Measurements from ENCODE around the gene ZNRF4. TPM values are rescaled to one million over a fixed set of nuclear protein-coding genes. Genes with fewer than 3 reads are reported as not detected.

The ZNRF4 gene
- not detected in 5 replicates for total RNA-seq (2022; extraction: Qiagen RNA extraction; ENCODE audit: low read depth)

GRCh38 chr19:5455367-5456129, at the start of gene ZNRF4:
ZNRF4 (plus strand) TSS chr19:5455417; CDS start chr19:5455492, 75 bp downstream.

Other genes with a start within 250 kb of the ZNRF4 start
- gene PTPRS, start 114.6 kb upstream of the ZNRF4 start, total RNA-seq (2022; extraction: Qiagen RNA extraction; ENCODE audit: low read depth) = 17.8 to 30.0 TPM (median 24.6 TPM) in 5 replicates
- 2.1 to 3.5 TPM (median 2.7 TPM) in 5 replicates for gene TINCR, start 112.5 kb downstream of the ZNRF4 start, total RNA-seq (2022; extraction: Qiagen RNA extraction; ENCODE audit: low read depth)
- gene SAFB2, start 167.4 kb downstream of the ZNRF4 start, total RNA-seq (2022; extraction: Qiagen RNA extraction; ENCODE audit: low read depth) = 31.1 to 44.9 TPM (median 39.8 TPM) in 5 replicates
- gene SAFB, start 167.7 kb downstream of the ZNRF4 start, total RNA-seq (2022; extraction: Qiagen RNA extraction; ENCODE audit: low read depth) = 58.8 to 63.8 TPM (median 62.6 TPM) in 5 replicates
- gene MICOS13, start 225.1 kb downstream of the ZNRF4 start, total RNA-seq (2022; extraction: Qiagen RNA extraction; ENCODE audit: low read depth) = 52.3 to 71.7 TPM (median 63.8 TPM) in 5 replicates
- gene HSD11B1L, start 225.6 kb downstream of the ZNRF4 start, total RNA-seq (2022; extraction: Qiagen RNA extraction; ENCODE audit: low read depth) = 3.8 to 4.9 TPM (median 4.5 TPM) in 5 replicates
- gene RPL36, start 234.9 kb downstream of the ZNRF4 start, total RNA-seq (2022; extraction: Qiagen RNA extraction; ENCODE audit: low read depth) = 721 to 887 TPM (median 768 TPM) in 5 replicates